Adrenal gland (tissue), 5 donors: ENCODE results near the gene CNOT8.

Experiments used
- POLR2A ChIP-seq, 2 donors: fragments of 450-650 bp; IDR thresholded peaks; one replicate each; pipeline ENCODE4 v1.6.1; 2017; ENCODE audit warnings: antibody characterized with exemption in 2 of 2, mild to moderate bottlenecking in 2 of 2, moderate library complexity in 1 of 2
- TF ChIP-seq, protein P1 (sequence below), 6 experiments: fragments of 450-650 bp in 4 of 6; fragments of 200-600 bp in 2 of 6; sonication (generic) in 1 of 6; IDR thresholded peaks; 1 replicate in 5 of 6; 2 replicates in 1 of 6; pipeline versions ENCODE4 v1.5.1 to v1.8.0; 2016 to 2021; ENCODE audit warnings: antibody characterized with exemption in 6 of 6, mild to moderate bottlenecking in 2 of 6, moderate library complexity in 1 of 6
- donor health status: DM: no; HTN: no; CAD: no.

DNA sequence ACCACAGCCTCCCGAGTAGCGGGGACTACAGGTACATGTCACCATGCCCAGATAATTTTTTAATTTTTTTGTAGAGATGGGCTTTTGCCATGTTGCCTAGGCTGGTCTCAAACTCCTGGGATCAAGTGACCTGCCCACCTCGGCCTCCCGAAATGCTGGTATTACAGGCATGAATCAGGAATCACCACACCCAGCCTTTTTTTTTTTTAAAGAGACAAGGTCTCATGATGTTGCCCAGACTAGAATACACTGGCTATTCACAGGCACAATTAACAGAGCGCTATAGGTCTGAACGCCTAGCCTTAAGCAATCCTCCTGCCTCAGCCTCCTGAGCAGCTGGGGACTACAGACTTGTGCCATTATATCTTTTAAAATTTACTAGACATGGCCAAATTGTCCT lies 43.5 kb downstream of the CNOT8 start:
- TF ChIP-seq POLR2A (IDR thresholded peaks at IDR 0.05) = no peak
- TF ChIP-seq, protein P1, sequence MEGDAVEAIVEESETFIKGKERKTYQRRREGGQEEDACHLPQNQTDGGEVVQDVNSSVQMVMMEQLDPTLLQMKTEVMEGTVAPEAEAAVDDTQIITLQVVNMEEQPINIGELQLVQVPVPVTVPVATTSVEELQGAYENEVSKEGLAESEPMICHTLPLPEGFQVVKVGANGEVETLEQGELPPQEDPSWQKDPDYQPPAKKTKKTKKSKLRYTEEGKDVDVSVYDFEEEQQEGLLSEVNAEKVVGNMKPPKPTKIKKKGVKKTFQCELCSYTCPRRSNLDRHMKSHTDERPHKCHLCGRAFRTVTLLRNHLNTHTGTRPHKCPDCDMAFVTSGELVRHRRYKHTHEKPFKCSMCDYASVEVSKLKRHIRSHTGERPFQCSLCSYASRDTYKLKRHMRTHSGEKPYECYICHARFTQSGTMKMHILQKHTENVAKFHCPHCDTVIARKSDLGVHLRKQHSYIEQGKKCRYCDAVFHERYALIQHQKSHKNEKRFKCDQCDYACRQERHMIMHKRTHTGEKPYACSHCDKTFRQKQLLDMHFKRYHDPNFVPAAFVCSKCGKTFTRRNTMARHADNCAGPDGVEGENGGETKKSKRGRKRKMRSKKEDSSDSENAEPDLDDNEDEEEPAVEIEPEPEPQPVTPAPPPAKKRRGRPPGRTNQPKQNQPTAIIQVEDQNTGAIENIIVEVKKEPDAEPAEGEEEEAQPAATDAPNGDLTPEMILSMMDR (IDR thresholded peaks at IDR 0.05) = no peak
